HG03558 (cell line): ENCODE measurements around the gene CMTM4.
"Not testable (repeated sequence)": the region's sequence is repeated elsewhere in the genome, so short reads cannot be mapped to it uniquely, and the experiment has no call there.

Experiments used
- ATAC-seq: cut with Tn5 transposase; IDR thresholded peaks from one replicate; pipeline ENCODE4 v1.9.1; 2021; ENCODE audit warnings: moderate number of reproducible peaks; ENCODE audit not compliant: unreplicated experiment; ENCODE audit errors: extremely low read depth

Gene CMTM4

DNA sequence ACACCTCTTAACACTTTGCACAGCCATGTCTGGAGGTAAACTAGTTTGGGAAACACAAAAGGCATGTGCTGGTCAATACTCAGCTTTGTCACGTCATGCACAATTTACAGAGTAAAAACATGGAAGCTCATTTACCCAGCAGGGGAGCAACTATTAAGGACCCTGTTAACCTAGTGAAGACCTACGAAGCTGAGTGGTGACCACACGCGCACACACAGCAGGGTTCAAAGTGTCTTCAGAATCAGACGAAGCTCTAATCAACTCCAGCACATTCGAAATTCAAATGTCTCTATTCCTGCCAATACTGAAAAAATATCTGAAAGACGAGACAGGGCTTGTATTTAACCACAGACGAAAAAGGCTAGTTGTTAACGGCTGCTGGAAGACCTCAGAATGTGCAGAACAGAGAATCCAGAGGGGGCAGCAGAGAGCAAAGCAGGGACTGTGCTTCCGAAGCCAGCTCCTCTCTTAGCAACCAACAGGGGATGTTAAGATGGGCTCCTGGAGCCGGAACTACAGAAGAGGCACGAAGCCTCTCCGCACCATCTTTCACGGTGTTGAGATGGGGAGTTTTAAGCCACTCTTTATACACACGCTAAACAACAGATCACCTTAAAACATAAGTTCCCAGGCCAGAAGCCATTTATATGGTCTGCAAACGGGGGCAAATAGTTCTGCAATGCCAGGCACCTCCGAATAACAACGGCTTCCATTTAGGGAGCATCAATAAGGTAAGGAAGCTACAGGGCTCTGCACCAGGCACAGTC lies 45.7 kb downstream of the CMTM4 start:
- no peak for ATAC-seq

DNA sequence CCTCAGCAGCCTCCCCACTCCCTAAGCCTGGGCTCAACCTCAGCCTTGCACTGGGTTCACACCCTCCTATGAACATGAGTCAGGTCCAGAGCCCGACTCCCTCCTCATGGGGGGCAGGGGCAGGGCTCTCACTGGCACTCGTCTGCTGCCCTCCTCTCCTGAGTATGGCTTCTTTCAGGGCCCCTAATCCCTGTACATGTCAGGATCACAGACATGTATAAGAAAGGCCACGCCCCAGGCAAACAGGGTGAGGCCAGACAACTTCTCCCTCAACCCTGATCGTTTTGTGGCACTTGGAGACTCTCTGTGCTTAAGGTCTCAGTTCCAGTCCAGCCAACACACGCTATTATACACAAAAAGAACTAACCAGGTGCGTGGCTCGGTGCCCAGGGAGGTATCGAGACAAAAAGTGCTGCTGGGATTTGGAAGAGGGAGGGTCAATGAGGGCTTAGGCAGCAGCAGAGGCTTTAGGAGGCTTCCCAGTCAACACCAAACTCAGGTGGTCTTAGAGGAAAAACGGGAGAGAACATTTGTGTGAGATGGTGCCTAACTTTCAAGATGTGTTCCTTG lies 46.8 kb downstream of the CMTM4 start:
- no peak for ATAC-seq

DNA sequence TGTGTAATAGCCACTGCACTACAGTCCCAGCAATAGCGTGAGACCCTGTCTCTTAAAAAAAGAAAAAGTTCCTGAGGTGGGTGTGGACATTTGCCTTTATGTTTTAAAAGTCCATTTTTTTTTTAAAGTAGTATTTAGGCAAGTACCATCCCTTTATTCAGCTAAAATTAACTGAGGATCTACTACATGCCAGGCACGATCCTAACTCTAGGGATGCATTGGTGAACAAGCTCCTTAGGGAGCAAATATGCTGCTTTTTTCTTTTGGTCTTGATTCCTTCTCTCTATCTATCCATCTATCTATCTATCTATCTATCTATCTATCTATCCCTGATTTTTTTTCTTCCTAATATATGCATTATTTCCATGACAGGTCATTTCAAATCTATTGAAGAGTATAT lies 47.4 kb downstream of the CMTM4 start:
- no peak for ATAC-seq

- ATAC-seq, result no peak
These were observed 48.7 kb downstream of the CMTM4 start for GRCh38 chr16:66647866-66648265.

GRCh38 chr16:66641387-66641786 lies 55.2 kb downstream of the CMTM4 start:
- ATAC-seq, result no peak

- no peak for ATAC-seq
These were observed 55.7 kb downstream of the CMTM4 start for GRCh38 chr16:66640724-66641314.

GRCh38 chr16:66639091-66639885 lies 57.3 kb downstream of the CMTM4 start:
- no peak for ATAC-seq

GRCh38 chr16:66637806-66638205 lies 58.7 kb downstream of the CMTM4 start:
- no peak for ATAC-seq

DNA sequence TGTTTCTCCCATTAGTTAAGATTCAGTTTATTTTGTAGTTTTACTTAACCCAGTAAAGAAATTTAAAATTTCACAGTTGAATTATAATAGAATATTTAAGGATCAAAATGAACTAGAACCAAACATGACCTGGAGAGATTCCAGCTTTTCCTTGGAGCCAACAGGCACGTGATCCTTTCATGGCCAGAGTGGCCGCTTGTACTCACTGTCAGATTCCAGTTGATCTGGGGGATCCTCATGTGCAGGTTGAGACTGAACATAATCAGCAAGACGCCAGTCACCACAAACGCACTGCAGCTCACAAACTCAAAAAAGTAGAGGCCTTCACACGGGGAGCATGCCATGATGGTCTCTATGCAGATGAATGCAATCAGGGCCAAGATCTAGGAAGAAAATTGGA lies 60.3 kb downstream of the CMTM4 start:
- no peak for ATAC-seq

DNA sequence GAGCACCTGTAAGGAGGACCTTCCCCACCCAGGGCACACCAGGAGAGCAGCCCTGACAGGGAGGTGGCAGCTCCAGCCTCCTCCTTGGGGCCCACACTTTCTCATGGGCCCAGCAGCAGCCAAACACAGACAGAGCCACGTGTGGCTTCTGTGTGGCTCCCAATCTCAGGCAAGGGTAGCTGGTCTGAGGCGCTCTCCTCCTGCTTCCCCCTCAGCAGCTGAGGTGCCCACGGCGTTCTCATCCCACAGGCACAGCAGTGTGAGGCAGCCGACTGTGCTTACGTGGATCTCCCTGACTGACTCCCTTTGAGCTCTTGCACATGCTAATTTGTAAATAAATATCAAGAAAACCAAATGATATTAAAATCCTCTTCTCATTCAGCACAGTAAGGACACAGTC lies 61.1 kb downstream of the CMTM4 start:
- no peak for ATAC-seq

- ATAC-seq, result no peak
These were observed 61.9 kb downstream of the CMTM4 start for GRCh38 chr16:66634527-66635196.

DNA sequence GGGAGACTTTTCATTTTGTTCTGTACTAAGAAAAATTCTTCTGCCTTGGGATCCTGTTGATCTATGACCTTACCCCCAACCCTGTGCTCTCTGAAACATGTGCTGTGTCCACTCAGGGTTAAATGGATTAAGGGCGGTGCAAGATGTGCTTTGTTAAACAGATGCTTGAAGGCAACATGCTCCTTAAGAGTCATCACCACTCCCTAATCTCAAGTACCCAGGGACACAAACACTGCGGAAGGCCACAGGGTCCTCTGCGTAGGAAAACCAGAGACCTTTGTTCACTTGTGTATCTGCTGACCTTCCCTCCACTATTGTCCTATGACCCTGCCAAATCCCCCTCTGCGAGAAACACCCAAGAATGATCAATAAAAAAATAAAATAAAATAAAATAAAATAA lies 65.0 kb downstream of the CMTM4 start:
- ATAC-seq, result not testable (repeated sequence)

- not testable (repeated sequence) for ATAC-seq
These were observed 65.8 kb downstream of the CMTM4 start for GRCh38 chr16:66630561-66631260.

GRCh38 chr16:66629856-66630255 lies 66.7 kb downstream of the CMTM4 start:
- ATAC-seq, result no peak

- ATAC-seq, result not testable (repeated sequence)
These were observed 68.7 kb downstream of the CMTM4 start for GRCh38 chr16:66627611-66628378.

GRCh38 chr16:66623755-66624154 lies 72.8 kb downstream of the CMTM4 start:
- ATAC-seq, result no peak

GRCh38 chr16:66622863-66623262 lies 73.7 kb downstream of the CMTM4 start:
- ATAC-seq, result no peak

- ATAC-seq, result no peak
These were observed 74.6 kb downstream of the CMTM4 start for GRCh38 chr16:66621973-66622372.

DNA sequence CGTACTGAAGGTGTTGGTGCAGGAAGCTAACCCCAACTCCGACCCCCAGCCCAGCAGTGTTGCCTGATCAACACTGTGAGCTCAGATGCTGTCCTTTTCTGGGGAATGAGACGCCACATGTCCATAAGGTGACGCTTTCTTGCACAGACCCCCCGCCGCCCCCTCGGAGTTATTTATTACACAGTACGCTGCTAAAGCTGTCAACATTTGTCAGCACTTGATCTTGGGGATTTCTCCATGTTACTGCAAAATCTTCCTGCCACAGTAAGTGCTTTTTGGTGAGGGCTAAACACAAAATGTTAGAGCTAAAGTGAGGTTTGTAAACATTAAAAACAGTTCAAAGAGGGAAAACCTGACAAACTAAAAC lies 76.1 kb downstream of the CMTM4 start:
- no peak for ATAC-seq
